Measurements from ENCODE around the gene SLC1A5.

- TF ChIP-seq, protein P1, sequence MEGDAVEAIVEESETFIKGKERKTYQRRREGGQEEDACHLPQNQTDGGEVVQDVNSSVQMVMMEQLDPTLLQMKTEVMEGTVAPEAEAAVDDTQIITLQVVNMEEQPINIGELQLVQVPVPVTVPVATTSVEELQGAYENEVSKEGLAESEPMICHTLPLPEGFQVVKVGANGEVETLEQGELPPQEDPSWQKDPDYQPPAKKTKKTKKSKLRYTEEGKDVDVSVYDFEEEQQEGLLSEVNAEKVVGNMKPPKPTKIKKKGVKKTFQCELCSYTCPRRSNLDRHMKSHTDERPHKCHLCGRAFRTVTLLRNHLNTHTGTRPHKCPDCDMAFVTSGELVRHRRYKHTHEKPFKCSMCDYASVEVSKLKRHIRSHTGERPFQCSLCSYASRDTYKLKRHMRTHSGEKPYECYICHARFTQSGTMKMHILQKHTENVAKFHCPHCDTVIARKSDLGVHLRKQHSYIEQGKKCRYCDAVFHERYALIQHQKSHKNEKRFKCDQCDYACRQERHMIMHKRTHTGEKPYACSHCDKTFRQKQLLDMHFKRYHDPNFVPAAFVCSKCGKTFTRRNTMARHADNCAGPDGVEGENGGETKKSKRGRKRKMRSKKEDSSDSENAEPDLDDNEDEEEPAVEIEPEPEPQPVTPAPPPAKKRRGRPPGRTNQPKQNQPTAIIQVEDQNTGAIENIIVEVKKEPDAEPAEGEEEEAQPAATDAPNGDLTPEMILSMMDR (IDR thresholded peaks at IDR 0.05): no peak
- TF ChIP-seq POLR2A (IDR thresholded peaks at IDR 0.05): no peak
Measured at GRCh38 chr19:46726551-46726950, 61.8 kb downstream of the SLC1A5 start.

All from prostate gland (tissue), 2 donors.